ENCODE measurements around the gene PCDHGA12. TPM values are rescaled to one million over a fixed set of nuclear protein-coding genes. Genes with fewer than 3 reads are reported as not detected.
"Not testable (repeated sequence)": the region's sequence is repeated elsewhere in the genome, so short reads cannot be mapped to it uniquely, and the experiment has no call there.

The PCDHGA12 gene
- total RNA-seq, 2 experiments from 2014 or later: not detected

GRCh38 chr5:141414548-141415274 is 15.6 kb upstream of the PCDHGA12 start:
- CTCF ChIA-PET: interaction anchor here (0.9 to 3.0 kb wide), 8 partner anchors 9 to 150 kb away, joined by 3 to 14 read pairs (median 6); partner anchors contain the start of genes PCDHGA3, PCDHGA5, PCDHGB3 and TAF7
- H3K4me3 Mint-ChIP-seq, POLR2A ChIA-PET, DNase-seq, H3K27ac Mint-ChIP-seq: not testable (repeated sequence)
- Mint-ChIP-seq H3K27me3 (peaks cover 59% of the 10 kb centered on the region), H3K9me3 (peaks cover 18% of the 10 kb centered on the region), H3K4me1 (peaks cover 25% of the 10 kb centered on the region), H3K36me3 (ENCODE audit: low read depth) (peaks cover 24% of the 10 kb centered on the region)

GRCh38 chr5:141415275-141415618 is 15.1 kb upstream of the PCDHGA12 start:
- CTCF ChIA-PET: interaction anchor here (1.0 kb wide), 1 partner anchor 9 kb away, joined by 3 read pairs; no protein-coding TSS in a partner anchor
- H3K27ac Mint-ChIP-seq, H3K4me3 Mint-ChIP-seq, DNase-seq, POLR2A ChIA-PET: not testable (repeated sequence)
- peaks cover 19% of the 10 kb centered on the region for H3K9me3 Mint-ChIP-seq
- H3K4me1 Mint-ChIP-seq: peaks cover 25% of the 10 kb centered on the region
- H3K36me3 Mint-ChIP-seq (ENCODE audit: low read depth): peaks cover 26% of the 10 kb centered on the region
- peaks cover 57% of the 10 kb centered on the region for H3K27me3 Mint-ChIP-seq

- Mint-ChIP-seq H3K27me3 (peaks cover 72% of the 10 kb centered on the region), H3K9me3 (peaks cover 19% of the 10 kb centered on the region), H3K4me1 (peaks cover 28% of the 10 kb centered on the region), H3K36me3 (ENCODE audit: low read depth) (peaks cover 31% of the 10 kb centered on the region), H3K4me3 (peak within 1 kb of the TSS; percentile 60)
- ChIA-PET CTCF (interaction anchor here (0.6 to 3.2 kb wide), 8 partner anchors 13 to 218 kb away, joined by 3 to 12 read pairs (median 3); partner anchors contain the start of genes PCDHGA12 and PCDHGB1), POLR2A (interaction anchor here (1.3 kb wide), 1 partner anchor 97 kb away, joined by 3 read pairs; the partner anchor contains the start of gene TAF7)
- DNase-seq: peak; percentile 55
- H3K27ac Mint-ChIP-seq: not testable (repeated sequence)
These were observed 12.7 kb upstream of the PCDHGA12 start, which contains the start of gene PCDHGB7 for GRCh38 chr5:141417494-141418172. Gene PCDHGB7 (plus strand): TSS chr5:141417677. CDS start chr5:141417860, 183 bp downstream.

- H3K4me1 Mint-ChIP-seq: peaks cover 20% of the 10 kb centered on the region
- peaks cover 21% of the 10 kb centered on the region for H3K9me3 Mint-ChIP-seq
- ChIA-PET CTCF (interaction anchor here (2.1 to 3.2 kb wide), 2 partner anchors 11 to 94 kb away, joined by 9 to 12 read pairs; partner anchors contain the start of gene PCDHGA12), POLR2A (no interaction called here)
- no peak overlapping the region for H3K4me3 Mint-ChIP-seq
- H3K27me3 Mint-ChIP-seq: peaks cover 65% of the 10 kb centered on the region
- peak overlapping the region; percentile 1 for H3K27ac Mint-ChIP-seq
- no peak for DNase-seq
- peaks cover 26% of the 10 kb centered on the region for H3K36me3 Mint-ChIP-seq (ENCODE audit: low read depth)
These were observed 11.0 kb upstream of the PCDHGA12 start for GRCh38 chr5:141419074-141419880.

- ChIA-PET POLR2A (interaction anchor here (0.6 to 1.6 kb wide), 7 partner anchors 8 to 97 kb away, joined by 3 to 5 read pairs (median 4); partner anchors contain the start of gene PCDHGA10), CTCF (interaction anchor here (0.6 to 2.5 kb wide), 22 partner anchors 8 to 560 kb away, joined by 3 to 16 read pairs (median 4); partner anchors contain the start of genes PCDHGA10, PCDHGA12, PCDHGA3 and PCDHGA4)
- Mint-ChIP-seq H3K27ac (peak within 1 kb of the TSS; percentile 5), H3K4me1 (peaks cover 12% of the 10 kb centered on the region), H3K9me3 (peaks cover 17% of the 10 kb centered on the region), H3K4me3 (peak within 1 kb of the TSS; percentile 70), H3K36me3 (ENCODE audit: low read depth) (peaks cover 23% of the 10 kb centered on the region), H3K27me3 (peaks cover 64% of the 10 kb centered on the region)
- peak; percentile 46 for DNase-seq
These were observed 9.3 kb upstream of the PCDHGA12 start, which contains the start of gene PCDHGA11 for GRCh38 chr5:141420855-141421488. Gene PCDHGA11 (plus strand): TSS chr5:141421051. CDS start chr5:141421228, 177 bp downstream.

- no peak overlapping the region for H3K27ac Mint-ChIP-seq
- ChIA-PET POLR2A (interaction anchor here (0.6 to 1.6 kb wide), 7 partner anchors 9 to 98 kb away, joined by 3 to 5 read pairs (median 4); partner anchors contain the start of gene PCDHGA10), CTCF (interaction anchor here (0.8 to 2.5 kb wide), 20 partner anchors 9 to 142 kb away, joined by 3 to 16 read pairs (median 4); partner anchors contain the start of genes PCDHGA10, PCDHGA12, PCDHGA3 and PCDHGA4)
- H3K4me1 Mint-ChIP-seq: peaks cover 12% of the 10 kb centered on the region
- DNase-seq: no peak
- peak overlapping the region; percentile 70 for H3K4me3 Mint-ChIP-seq
- peaks cover 23% of the 10 kb centered on the region for H3K36me3 Mint-ChIP-seq (ENCODE audit: low read depth)
- peaks cover 66% of the 10 kb centered on the region for H3K27me3 Mint-ChIP-seq
- peaks cover 17% of the 10 kb centered on the region for H3K9me3 Mint-ChIP-seq
These were observed 8.8 kb upstream of the PCDHGA12 start for GRCh38 chr5:141421489-141421855.

- H3K27ac Mint-ChIP-seq: no peak overlapping the region
- ChIA-PET CTCF (interaction anchor here (2.5 kb wide), 1 partner anchor 10 kb away, joined by 16 read pairs; the partner anchor contains the start of gene PCDHGA10), POLR2A (interaction anchor here (0.7 kb wide), 1 partner anchor 104 kb away, joined by 3 read pairs; no protein-coding TSS in a partner anchor)
- peaks cover 65% of the 10 kb centered on the region for H3K27me3 Mint-ChIP-seq
- H3K4me3 Mint-ChIP-seq: no peak overlapping the region
- peaks cover 9% of the 10 kb centered on the region for H3K4me1 Mint-ChIP-seq
- H3K9me3 Mint-ChIP-seq: peaks cover 17% of the 10 kb centered on the region
- H3K36me3 Mint-ChIP-seq (ENCODE audit: low read depth): peaks cover 22% of the 10 kb centered on the region
- no peak for DNase-seq
These were observed 7.5 kb upstream of the PCDHGA12 start for GRCh38 chr5:141422742-141423291.

- ChIA-PET CTCF (interaction anchor here (1.0 kb wide), 1 partner anchor 10 kb away, joined by 4 read pairs; no protein-coding TSS in a partner anchor), POLR2A (no interaction called here)
- peaks cover 12% of the 10 kb centered on the region for H3K9me3 Mint-ChIP-seq
- peaks cover 13% of the 10 kb centered on the region for H3K36me3 Mint-ChIP-seq (ENCODE audit: low read depth)
- H3K4me1 Mint-ChIP-seq: peaks cover 6% of the 10 kb centered on the region
- no peak for DNase-seq
- H3K4me3 Mint-ChIP-seq: no peak overlapping the region
- peaks cover 53% of the 10 kb centered on the region for H3K27me3 Mint-ChIP-seq
- H3K27ac Mint-ChIP-seq: no peak overlapping the region
These were observed 2.4 kb upstream of the PCDHGA12 start for GRCh38 chr5:141427783-141428426.

GRCh38 chr5:141431286-141431685 is 979 bp downstream of the PCDHGA12 start:
- H3K27me3 Mint-ChIP-seq: peaks cover 40% of the 10 kb centered on the region
- POLR2A ChIA-PET: interaction anchor here (0.7 to 1.1 kb wide), 2 partner anchors 10 to 32 kb away, joined by 3 read pairs; partner anchors contain the start of gene PCDHGA11
- H3K4me3 Mint-ChIP-seq: peak overlapping the region; percentile 53
- peaks cover 6% of the 10 kb centered on the region for H3K4me1 Mint-ChIP-seq
- no peak for DNase-seq
- H3K36me3 Mint-ChIP-seq (ENCODE audit: low read depth): peaks cover 13% of the 10 kb centered on the region
- no peak overlapping the region for H3K27ac Mint-ChIP-seq
- peaks cover 13% of the 10 kb centered on the region for H3K9me3 Mint-ChIP-seq
- CTCF ChIA-PET: interaction anchor here (0.6 to 2.2 kb wide), 11 partner anchors 10 to 133 kb away, joined by 3 to 16 read pairs (median 7); partner anchors contain the start of genes PCDHGA10, PCDHGA11, PCDHGB6 and PCDHGB7

GRCh38 chr5:141432308-141432707 is 2.0 kb downstream of the PCDHGA12 start:
- not testable (repeated sequence) for H3K4me3 Mint-ChIP-seq

GRCh38 chr5:141432726-141433125 is 2.4 kb downstream of the PCDHGA12 start:
- POLR2A ChIA-PET, DNase-seq, H3K27ac Mint-ChIP-seq, H3K4me3 Mint-ChIP-seq, H3K4me1 Mint-ChIP-seq: not testable (repeated sequence)
- peaks cover 33% of the 10 kb centered on the region for H3K27me3 Mint-ChIP-seq
- CTCF ChIA-PET: interaction anchor here (0.7 kb wide), 1 partner anchor 38 kb away, joined by 3 read pairs; no protein-coding TSS in a partner anchor
- H3K36me3 Mint-ChIP-seq (ENCODE audit: low read depth): peaks cover 13% of the 10 kb centered on the region
- H3K9me3 Mint-ChIP-seq: peaks cover 13% of the 10 kb centered on the region

More at GRCh38 chr5:141432308-141432707, 2.0 kb downstream of the PCDHGA12 start:
- DNase-seq, CTCF ChIA-PET, H3K4me1 Mint-ChIP-seq, H3K27ac Mint-ChIP-seq, POLR2A ChIA-PET: not testable (repeated sequence)
- H3K9me3 Mint-ChIP-seq: peaks cover 13% of the 10 kb centered on the region
- peaks cover 13% of the 10 kb centered on the region for H3K36me3 Mint-ChIP-seq (ENCODE audit: low read depth)
- H3K27me3 Mint-ChIP-seq: peaks cover 33% of the 10 kb centered on the region
